ENCODE measurements around the gene SYT11. TPM values are rescaled to one million over a fixed set of nuclear protein-coding genes. Genes with fewer than 3 reads are reported as not detected.

The SYT11 gene
- total RNA-seq, 2 donors from 2014 or later = 1.2 to 4.6 TPM

- peaks cover 18% of the 10 kb centered on the region for H3K36me3 ChIP-seq
- no peaks in the 10 kb centered on the region for H3K4me1 ChIP-seq
- no peaks in the 10 kb centered on the region for H3K9me3 ChIP-seq
- H3K4me3 ChIP-seq = no peak overlapping the region
- peak overlapping the region; percentile 91 for H3K27ac ChIP-seq
- intact Hi-C loops (cut with DNase I) = no loop called here
- no peaks in the 10 kb centered on the region for H3K27me3 ChIP-seq
- H3K9ac ChIP-seq (ENCODE audit: low read depth in 2 of 2, low read length in 2 of 2) = peak overlapping the region in 1 of 2 donors; percentile 86
- TF ChIP-seq, protein P1, sequence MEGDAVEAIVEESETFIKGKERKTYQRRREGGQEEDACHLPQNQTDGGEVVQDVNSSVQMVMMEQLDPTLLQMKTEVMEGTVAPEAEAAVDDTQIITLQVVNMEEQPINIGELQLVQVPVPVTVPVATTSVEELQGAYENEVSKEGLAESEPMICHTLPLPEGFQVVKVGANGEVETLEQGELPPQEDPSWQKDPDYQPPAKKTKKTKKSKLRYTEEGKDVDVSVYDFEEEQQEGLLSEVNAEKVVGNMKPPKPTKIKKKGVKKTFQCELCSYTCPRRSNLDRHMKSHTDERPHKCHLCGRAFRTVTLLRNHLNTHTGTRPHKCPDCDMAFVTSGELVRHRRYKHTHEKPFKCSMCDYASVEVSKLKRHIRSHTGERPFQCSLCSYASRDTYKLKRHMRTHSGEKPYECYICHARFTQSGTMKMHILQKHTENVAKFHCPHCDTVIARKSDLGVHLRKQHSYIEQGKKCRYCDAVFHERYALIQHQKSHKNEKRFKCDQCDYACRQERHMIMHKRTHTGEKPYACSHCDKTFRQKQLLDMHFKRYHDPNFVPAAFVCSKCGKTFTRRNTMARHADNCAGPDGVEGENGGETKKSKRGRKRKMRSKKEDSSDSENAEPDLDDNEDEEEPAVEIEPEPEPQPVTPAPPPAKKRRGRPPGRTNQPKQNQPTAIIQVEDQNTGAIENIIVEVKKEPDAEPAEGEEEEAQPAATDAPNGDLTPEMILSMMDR (IDR thresholded peaks at IDR 0.05) = no peak
- DNase-seq = peak; percentile 33
Measured at GRCh38 chr1:155912056-155912536, 52.7 kb downstream of the SYT11 start.

- no peaks in the 10 kb centered on the region for H3K9me3 ChIP-seq
- no peak for DNase-seq
- H3K4me3 ChIP-seq = no peak overlapping the region
- TF ChIP-seq, protein P1 (IDR thresholded peaks at IDR 0.05) = no peak
- intact Hi-C loops (cut with DNase I) = no loop called here
- no peaks in the 10 kb centered on the region for H3K27me3 ChIP-seq
- no peaks in the 10 kb centered on the region for H3K4me1 ChIP-seq
- no peak overlapping the region for H3K9ac ChIP-seq (ENCODE audit: low read depth in 2 of 2, low read length in 2 of 2)
- H3K27ac ChIP-seq = no peak overlapping the region
- peaks cover 22% of the 10 kb centered on the region for H3K36me3 ChIP-seq
Measured at GRCh38 chr1:155913969-155914757, 54.8 kb downstream of the SYT11 start.

DNA sequence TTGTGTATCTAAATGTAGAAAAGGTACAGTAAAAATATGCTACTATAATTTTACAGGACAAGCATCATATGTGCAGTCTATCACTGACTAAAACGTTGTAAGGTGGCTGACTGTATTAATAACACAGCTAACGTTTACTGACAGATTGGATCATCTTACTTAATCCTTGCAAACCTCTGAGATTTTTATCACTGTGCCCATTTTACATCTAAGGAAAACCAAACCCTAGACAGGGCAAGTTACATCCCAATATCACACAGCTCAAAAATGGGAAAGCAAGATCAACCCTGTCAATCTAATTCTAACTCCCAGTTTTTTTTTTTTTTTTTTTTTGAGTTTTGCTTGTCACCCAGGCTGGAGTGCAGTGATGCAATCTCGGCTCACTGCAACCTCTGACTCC, 59.3 kb downstream of the SYT11 start:
- Histone ChIP-seq H3K9ac (ENCODE audit: low read depth in 2 of 2, low read length in 2 of 2) (no peak overlapping the region), H3K4me3 (no peak overlapping the region), H3K9me3 (no peaks in the 10 kb centered on the region), H3K4me1 (no peaks in the 10 kb centered on the region), H3K27me3 (no peaks in the 10 kb centered on the region), H3K36me3 (peaks cover 31% of the 10 kb centered on the region), H3K27ac (no peak overlapping the region)
- intact Hi-C loops (cut with DNase I) = no loop called here
- TF ChIP-seq, protein P1 (IDR thresholded peaks at IDR 0.05) = no peak
- DNase-seq = no peak

GRCh38 chr1:155919801-155920200, 60.4 kb downstream of the SYT11 start:
- DNase-seq = no peak
- H3K27me3 ChIP-seq = no peaks in the 10 kb centered on the region
- peaks cover 27% of the 10 kb centered on the region for H3K36me3 ChIP-seq
- TF ChIP-seq, protein P1 (IDR thresholded peaks at IDR 0.05) = no peak
- no peak overlapping the region for H3K9ac ChIP-seq (ENCODE audit: low read depth in 2 of 2, low read length in 2 of 2)
- no peaks in the 10 kb centered on the region for H3K9me3 ChIP-seq
- H3K4me3 ChIP-seq = no peak overlapping the region
- H3K27ac ChIP-seq = no peak overlapping the region
- intact Hi-C loops (cut with DNase I) = no loop called here
- no peaks in the 10 kb centered on the region for H3K4me1 ChIP-seq

- intact Hi-C loops (cut with DNase I) = no loop called here
- Histone ChIP-seq H3K36me3 (peaks cover 28% of the 10 kb centered on the region), H3K27ac (no peak overlapping the region), H3K9me3 (no peaks in the 10 kb centered on the region), H3K4me3 (no peak overlapping the region), H3K27me3 (no peaks in the 10 kb centered on the region), H3K4me1 (no peaks in the 10 kb centered on the region), H3K9ac (ENCODE audit: low read depth in 2 of 2, low read length in 2 of 2) (no peak overlapping the region)
- TF ChIP-seq, protein P1 (IDR thresholded peaks at IDR 0.05) = no peak
- DNase-seq = no peak
Measured at GRCh38 chr1:155920717-155921116, 61.4 kb downstream of the SYT11 start.

Measured in colonic mucosa (tissue), 4 donors.